HEK293 (cell line): ENCODE measurements around the gene AKAP6.

ENCODE experiments used
- CTCF ChIA-PET: fragments of 350-600 bp; formaldehyde crosslinking; extraction: SDS; loops from one replicate; lab custom pipeline; 2021; ENCODE audit warnings: antibody characterized with exemption; lab: Yijun Ruan, JAX
- POLR2A ChIA-PET: fragments of 300-600 bp; formaldehyde crosslinking; extraction: SDS; loops from one replicate; lab custom pipeline; 2020; ENCODE audit warnings: antibody characterized with exemption, inconsistent platforms; lab: Yijun Ruan, JAX
- H3K27ac ChIP-seq: fragments of 200-500 bp; sonication (Bioruptor generic); 2 replicates; pipeline ENCODE4 v1.5.1; 2014; ENCODE audit warnings: low read depth, low read length, control low read depth, inconsistent platforms; ENCODE audit errors: extremely low read depth
- H3K36me3 ChIP-seq, 2 experiments: fragments of 200-500 bp in 1 of 2; sonication (Bioruptor generic) in 1 of 2; 1 replicate in 1 of 2; 2 replicates in 1 of 2; pipeline ENCODE4 v1.5.1; 2014 to 2017; ENCODE audit warnings: inconsistent platforms in 2 of 2, low read length in 2 of 2; ENCODE audit not compliant: control insufficient read depth in 2 of 2, insufficient read depth in 1 of 2
- H3K4me1 ChIP-seq: fragments of 200-500 bp; sonication (Bioruptor generic); 2 replicates; pipeline ENCODE4 v1.5.1; 2014; ENCODE audit warnings: mild to moderate bottlenecking, low read length, inconsistent platforms; ENCODE audit not compliant: control insufficient read depth, insufficient read depth
- H3K4me3 ChIP-seq: 2 replicates; pipeline ENCODE4 v1.5.1; 2011; ENCODE audit warnings: low read depth, mild to moderate bottlenecking, control low read depth, low read length, moderate library complexity
- H3K9me3 ChIP-seq: fragments of 200-500 bp; sonication (Bioruptor generic); 2 replicates; pipeline ENCODE4 v1.5.1; 2014; ENCODE audit warnings: low read depth, low read length, inconsistent platforms; ENCODE audit not compliant: control insufficient read depth, insufficient read depth
- BCL11B ChIP-seq: fragments of 450-650 bp; formaldehyde crosslinking; IDR thresholded peaks from 2 replicates; pipeline ENCODE4 v1.5.1; 2016; ENCODE audit warnings: low read depth, missing biosample characterization, missing genetic modification characterization
- GLI4 ChIP-seq: fragments of 450-650 bp; formaldehyde crosslinking; IDR thresholded peaks from 2 replicates; pipeline ENCODE4 v1.5.1; 2016; ENCODE audit warnings: missing biosample characterization, missing genetic modification characterization
- KLF9 ChIP-seq: fragments of 450-650 bp; formaldehyde crosslinking; IDR thresholded peaks from 2 replicates; pipeline ENCODE4 v1.5.1; 2016; ENCODE audit warnings: missing biosample characterization, missing genetic modification characterization, low read depth
- PBX3 ChIP-seq: sonication (generic); formaldehyde crosslinking; IDR thresholded peaks from 2 replicates; pipeline ENCODE4 v1.8.1; 2022; ENCODE audit warnings: mild to moderate bottlenecking, moderate library complexity, missing genetic modification reagents
- RBAK ChIP-seq: fragments of 450-650 bp; formaldehyde crosslinking; IDR thresholded peaks from 2 replicates; pipeline ENCODE4 v1.5.1; 2016; ENCODE audit warnings: missing biosample characterization, missing genetic modification characterization
- WT1 ChIP-seq: fragments of 450-650 bp; formaldehyde crosslinking; IDR thresholded peaks from 2 replicates; pipeline ENCODE4 v1.5.1; 2016; ENCODE audit warnings: missing biosample characterization, missing genetic modification characterization
- ZBTB49 ChIP-seq: fragments of 450-650 bp; formaldehyde crosslinking; IDR thresholded peaks from 2 replicates; pipeline ENCODE4 v1.5.1; 2016; ENCODE audit warnings: missing biosample characterization, missing genetic modification characterization, low read depth
- ZBTB7A ChIP-seq: fragments of 450-650 bp; formaldehyde crosslinking; IDR thresholded peaks from 2 replicates; pipeline ENCODE4 v1.5.1; 2016; ENCODE audit warnings: low read depth, missing biosample characterization, missing genetic modification characterization
- ZBTB8A ChIP-seq: fragments of 450-650 bp; formaldehyde crosslinking; IDR thresholded peaks from 2 replicates; pipeline ENCODE4 v1.5.1; 2016; ENCODE audit warnings: missing biosample characterization, missing genetic modification characterization
- ZEB2 ChIP-seq: fragments of 450-650 bp; formaldehyde crosslinking; IDR thresholded peaks from 2 replicates; pipeline ENCODE4 v1.5.1; 2016; ENCODE audit warnings: missing biosample characterization, missing genetic modification characterization
- ZIC2 ChIP-seq: fragments of 450-650 bp; formaldehyde crosslinking; IDR thresholded peaks from 2 replicates; pipeline ENCODE4 v1.5.1; 2016; ENCODE audit warnings: missing biosample characterization, missing genetic modification characterization
- ZNF10 ChIP-seq: fragments of 450-650 bp; formaldehyde crosslinking; IDR thresholded peaks from 2 replicates; pipeline ENCODE4 v1.5.1; 2017; ENCODE audit warnings: missing biosample characterization, missing genetic modification characterization
- ZNF121 ChIP-seq: fragments of 450-650 bp; formaldehyde crosslinking; IDR thresholded peaks from 2 replicates; pipeline ENCODE4 v1.5.1; 2016; ENCODE audit warnings: missing biosample characterization, missing genetic modification characterization
- ZNF138 ChIP-seq: fragments of 450-650 bp; formaldehyde crosslinking; IDR thresholded peaks from 2 replicates; pipeline ENCODE4 v1.5.1; 2016; ENCODE audit warnings: missing biosample characterization, missing genetic modification characterization, borderline replicate concordance
- ZNF16 ChIP-seq: fragments of 450-650 bp; formaldehyde crosslinking; IDR thresholded peaks from 2 replicates; pipeline ENCODE4 v1.5.1; 2016; ENCODE audit warnings: low read depth, missing biosample characterization, missing genetic modification characterization
- ZNF354C ChIP-seq: fragments of 450-650 bp; formaldehyde crosslinking; IDR thresholded peaks from 2 replicates; pipeline ENCODE4 v1.5.1; 2016; ENCODE audit warnings: missing biosample characterization, missing genetic modification characterization, low read depth, borderline replicate concordance
- ZNF416 ChIP-seq: fragments of 450-650 bp; formaldehyde crosslinking; IDR thresholded peaks from 2 replicates; pipeline ENCODE4 v1.5.1; 2016; ENCODE audit warnings: missing biosample characterization, missing genetic modification characterization
- ZNF426 ChIP-seq: fragments of 450-650 bp; formaldehyde crosslinking; IDR thresholded peaks from 2 replicates; pipeline ENCODE4 v1.5.1; 2017; ENCODE audit warnings: missing biosample characterization, missing genetic modification characterization, mild to moderate bottlenecking, inconsistent platforms, moderate library complexity
- ZNF521 ChIP-seq: fragments of 450-650 bp; formaldehyde crosslinking; IDR thresholded peaks from 2 replicates; pipeline ENCODE4 v1.5.1; 2017; ENCODE audit warnings: missing biosample characterization, mild to moderate bottlenecking, missing genetic modification characterization
- ZNF571 ChIP-seq: fragments of 450-650 bp; formaldehyde crosslinking; IDR thresholded peaks from 2 replicates; pipeline ENCODE4 v1.5.0; 2017; ENCODE audit warnings: missing biosample characterization, missing genetic modification characterization
- ZNF830 ChIP-seq: fragments of 450-650 bp; IDR thresholded peaks from 2 replicates; pipeline ENCODE4 v1.5.0; 2018; ENCODE audit warnings: missing biosample characterization, missing genetic modification characterization, low read depth, mild to moderate bottlenecking, moderate library complexity
- ZSCAN4 ChIP-seq: fragments of 450-650 bp; formaldehyde crosslinking; IDR thresholded peaks from 2 replicates; pipeline ENCODE4 v1.5.1; 2017; ENCODE audit warnings: missing biosample characterization, missing genetic modification characterization

The AKAP6 gene

GRCh38 chr14:32329146-32329545 is at the start of gene AKAP6:
TSS of gene AKAP6 (plus strand) at chr14:32329298. CDS start at chr14:32433494, 104,196 bp downstream.
- ChIA-PET CTCF (interaction anchor here (0.7 kb wide), 1 partner anchor 403 kb away, joined by 5 read pairs; no protein-coding TSS in a partner anchor), POLR2A (no interaction called here)
- no peaks in the 10 kb centered on the region for H3K36me3 ChIP-seq
- no peak within 1 kb of the TSS for H3K27ac ChIP-seq
- no peaks in the 10 kb centered on the region for H3K9me3 ChIP-seq
- TF ChIP-seq PBX3 (CRISPR knock-in tag) (no peak), KLF9 (tag by site-specific recombination) (no peak), ZNF416 (tag by site-specific recombination) (no peak), ZBTB49 (tag by site-specific recombination) (no peak), ZEB2 (tag by site-specific recombination) (no peak), ZNF16 (tag by site-specific recombination) (no peak), ZNF354C (tag by site-specific recombination) (no peak), ZBTB7A (tag by site-specific recombination) (no peak), ZIC2 (tag by site-specific recombination) (no peak)
- no peak within 1 kb of the TSS for H3K4me3 ChIP-seq
- peaks cover 5% of the 10 kb centered on the region; the same call in 1 of the 2 replicates for H3K4me1 ChIP-seq

GRCh38 chr14:32286602-32287001 is 42.5 kb upstream of the AKAP6 start:
- H3K36me3 ChIP-seq = no peaks in the 10 kb centered on the region
- ChIA-PET POLR2A (no interaction called here), CTCF (interaction anchor here (0.7 kb wide), 1 partner anchor 183 kb away, joined by 4 read pairs; no protein-coding TSS in a partner anchor)
- H3K27ac ChIP-seq = no peak overlapping the region
- TF ChIP-seq ZNF521 (tag by site-specific recombination) = no peak
- TF ChIP-seq ZNF10 = no peak
- no peak for TF ChIP-seq ZNF571 (tag by site-specific recombination)
- TF ChIP-seq ZSCAN4 (tag by site-specific recombination) = no peak
- TF ChIP-seq BCL11B (tag by site-specific recombination) = no peak
- TF ChIP-seq ZNF121 = no peak
- TF ChIP-seq WT1 (tag by site-specific recombination) = no peak
- TF ChIP-seq ZBTB8A (tag by site-specific recombination) = no peak
- TF ChIP-seq ZNF830 (tag by site-specific recombination) = no peak
- TF ChIP-seq ZNF426 = no peak
- TF ChIP-seq RBAK (tag by site-specific recombination) = no peak
- no peak for TF ChIP-seq GLI4 (tag by site-specific recombination)
- no peak for TF ChIP-seq ZNF138 (tag by site-specific recombination)
- no peak overlapping the region for H3K4me3 ChIP-seq
- H3K9me3 ChIP-seq = no peaks in the 10 kb centered on the region
- H3K4me1 ChIP-seq = no peaks in the 10 kb centered on the region
